Activated CD4-positive, CD25-positive, alpha-beta regulatory T cell treated with anti-CD3 and anti-CD28 coated beads, Interleukin-2, amount 50 U/mL, for 16 hours (primary cell): ENCODE results near the gene KCNT2.

Experiments used
- DNase-seq: peaks from one replicate; pipeline ENCODE4 v3.0.0-alpha.2; 2020; ENCODE audit warnings: low read depth, low spot score

KCNT2 gene

GRCh38 chr1:196450143-196451095 lies 157.8 kb downstream of the KCNT2 start:
- DNase-seq: no peak

- DNase-seq: no peak
Measured at GRCh38 chr1:196449460-196449859, 158.8 kb downstream of the KCNT2 start.

DNA sequence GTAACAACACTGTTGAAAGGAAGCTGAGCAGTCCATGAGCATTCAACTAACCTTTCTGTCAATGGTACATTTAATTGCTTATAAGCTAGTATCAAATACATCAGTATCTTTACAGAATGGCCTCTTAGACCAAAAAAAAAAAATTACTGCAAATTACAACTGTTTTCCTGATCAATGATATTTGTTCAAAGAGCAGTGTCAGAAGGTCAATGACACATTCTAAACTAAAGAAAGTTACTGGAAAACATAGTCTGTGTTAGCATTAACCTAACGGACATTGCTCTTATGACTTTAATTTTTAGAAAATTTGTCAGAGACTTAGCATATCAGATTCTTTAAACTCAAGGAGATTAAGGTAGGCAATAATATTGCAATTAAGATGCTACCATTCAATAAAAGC lies 162.5 kb downstream of the KCNT2 start:
- no peak for DNase-seq

- no peak for DNase-seq
Measured at GRCh38 chr1:196444634-196445033, 163.6 kb downstream of the KCNT2 start.

- DNase-seq: no peak
Measured at GRCh38 chr1:196442366-196442765, 165.9 kb downstream of the KCNT2 start.

DNA sequence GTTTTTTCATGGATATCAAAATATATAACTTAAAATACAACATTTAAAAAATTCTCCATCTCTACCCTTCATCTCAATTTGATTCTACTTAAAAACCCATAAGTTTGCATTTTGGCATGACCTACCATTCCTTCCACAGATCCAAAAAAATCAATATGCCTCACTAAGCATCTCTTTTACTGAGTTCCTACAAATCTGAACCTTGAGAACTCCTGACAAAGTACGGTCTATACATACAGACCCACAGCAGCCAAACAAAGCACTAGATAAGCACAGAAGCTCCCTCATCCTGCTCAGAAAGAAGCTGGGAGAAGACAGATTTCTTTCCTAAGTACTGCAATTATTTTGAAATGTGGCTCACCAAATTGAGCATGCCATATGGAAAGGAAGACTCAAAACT lies 167.5 kb downstream of the KCNT2 start:
- no peak for DNase-seq

- no peak for DNase-seq
Measured at GRCh38 chr1:196438329-196438728, 169.9 kb downstream of the KCNT2 start.

- no peak for DNase-seq
Measured at GRCh38 chr1:196437671-196438070, 170.6 kb downstream of the KCNT2 start.

DNA sequence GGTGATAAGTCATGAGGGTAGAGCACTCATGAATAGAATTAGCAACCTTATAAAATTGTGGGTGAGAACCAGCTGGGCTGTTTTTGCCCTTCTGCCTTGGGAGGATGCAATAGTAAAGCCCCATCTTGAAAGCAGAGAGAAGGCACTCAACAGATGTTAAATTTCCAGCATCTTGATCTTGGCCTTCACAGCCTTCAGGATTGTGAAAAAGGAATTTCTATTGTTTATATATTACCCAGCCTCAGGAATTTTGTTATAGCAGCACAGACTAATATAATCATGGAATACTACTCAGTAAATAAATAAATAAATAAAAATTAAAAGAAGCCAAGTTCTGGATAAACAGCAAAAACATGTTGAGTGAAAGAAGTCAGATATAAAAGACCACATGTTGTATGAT lies 175.2 kb downstream of the KCNT2 start:
- DNase-seq: no peak

GRCh38 chr1:196427976-196428734 lies 180.1 kb downstream of the KCNT2 start:
- DNase-seq: no peak

GRCh38 chr1:196425513-196425912 lies 182.7 kb downstream of the KCNT2 start:
- no peak for DNase-seq

DNA sequence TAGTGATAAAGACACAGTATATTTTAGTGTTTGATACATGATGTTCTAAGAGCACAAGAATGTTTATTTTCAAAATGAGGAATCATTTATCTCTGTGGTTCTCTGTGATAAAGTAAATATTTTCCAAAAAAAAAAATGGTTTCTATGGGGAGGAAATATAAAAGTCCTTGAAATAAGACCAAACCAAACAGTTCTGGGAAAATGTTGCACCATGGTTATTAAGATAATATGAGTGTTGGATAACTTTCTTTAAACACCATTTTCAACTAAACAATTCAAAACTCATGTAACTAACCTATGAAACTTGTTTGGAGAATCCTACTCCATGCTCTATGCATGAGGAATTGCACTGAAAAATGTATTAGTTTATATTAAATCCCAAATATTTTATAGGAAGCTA lies 184.6 kb downstream of the KCNT2 start:
- DNase-seq: no peak

GRCh38 chr1:196418772-196419171 lies 189.5 kb downstream of the KCNT2 start:
- no peak for DNase-seq

GRCh38 chr1:196415978-196416377 lies 192.3 kb downstream of the KCNT2 start:
- DNase-seq: no peak

DNA sequence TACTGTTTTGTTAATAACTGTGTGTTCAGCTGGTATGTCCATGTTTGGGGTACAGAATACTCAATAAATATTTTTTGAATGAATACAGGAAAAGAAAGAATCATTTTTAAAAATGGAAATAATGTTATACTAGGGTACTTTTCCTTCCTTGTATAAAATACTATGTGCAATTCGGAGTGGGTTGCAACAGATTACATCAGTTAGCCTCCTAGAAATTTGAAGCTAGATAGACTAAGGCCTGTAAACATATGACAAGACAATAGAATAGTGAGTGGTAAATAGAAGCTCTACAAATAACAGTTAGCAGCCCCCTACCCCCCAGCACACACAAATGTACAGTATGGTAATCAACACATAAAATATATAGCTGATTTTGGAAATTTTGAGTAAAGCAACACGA lies 195.9 kb downstream of the KCNT2 start:
- DNase-seq: no peak

GRCh38 chr1:196410768-196411167 lies 197.5 kb downstream of the KCNT2 start:
- no peak for DNase-seq

GRCh38 chr1:196409586-196409985 lies 198.7 kb downstream of the KCNT2 start:
- no peak for DNase-seq

DNA sequence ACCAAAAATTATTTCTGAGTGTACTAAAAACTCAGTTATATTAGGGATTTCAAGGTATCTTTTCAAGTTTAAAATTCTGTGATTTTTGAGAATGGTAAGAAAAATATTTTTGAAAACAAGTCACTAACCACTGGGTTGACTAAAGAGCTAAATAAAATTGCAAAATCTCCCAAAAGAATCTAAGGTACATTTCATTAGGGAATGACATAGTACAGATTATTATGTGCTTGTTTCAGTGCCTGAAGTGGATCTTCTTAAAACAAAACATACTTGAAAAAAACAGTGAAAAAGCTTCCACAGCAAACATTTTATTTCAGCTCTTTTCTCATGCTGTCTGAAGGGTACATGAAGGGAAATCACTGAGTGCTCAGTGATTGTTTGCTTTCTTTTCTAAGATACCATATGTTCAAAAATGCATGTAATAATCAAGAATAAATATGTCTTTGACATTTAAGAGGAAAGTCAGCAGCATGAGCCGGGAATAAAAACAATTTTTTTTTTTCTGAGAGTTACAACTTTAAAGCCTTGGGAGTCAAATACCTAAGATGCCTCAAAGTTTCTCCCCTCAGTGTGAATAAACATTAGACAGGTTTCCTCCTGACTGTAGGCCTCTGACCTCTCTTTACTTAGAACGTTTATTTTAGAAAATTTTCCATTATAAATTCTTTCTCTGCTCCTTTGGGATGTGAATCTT lies 200.7 kb downstream of the KCNT2 start:
- no peak for DNase-seq

- no peak for DNase-seq
Measured at GRCh38 chr1:196405839-196406238, 202.4 kb downstream of the KCNT2 start.

- no peak for DNase-seq
Measured at GRCh38 chr1:196403803-196404690, 204.2 kb downstream of the KCNT2 start.

- DNase-seq: no peak
Measured at GRCh38 chr1:196401891-196402290, 206.3 kb downstream of the KCNT2 start.
